T-helper 1 cell treated with Interleukin-12 subunit alpha and Interleukin-12 subunit beta and Interleukin-4 antibody, amounts not matched to agents 30 ng/mL and 1 ng/mL, for 36 hours (primary cell): ENCODE data around the gene ZNRF3. TPM values are rescaled to one million over a fixed set of nuclear protein-coding genes. Genes with fewer than 3 reads are reported as not detected.
"Not testable (repeated sequence)": the region's sequence is repeated elsewhere in the genome, so short reads cannot be mapped to it uniquely, and the experiment has no call there.

Experiments used
- intact Hi-C: fragments of 100-400 bp; cut with micrococcal nuclease; formaldehyde crosslinking; loops from one replicate; pipeline ENCODE4 v1.15.1; 2024
- total RNA-seq: library from RNA; stranded (reverse); gene quantifications from 2 replicates; pipeline ENCODE4 v1.2.3, GENCODE V29; 2022

The ZNRF3 gene
- total RNA-seq, 1 donor from 2014 or later, result 0.64 TPM

- intact Hi-C loops, result no loop called here
Measured at GRCh38 chr22:29081517-29082236, 198.3 kb downstream of the ZNRF3 start.

GRCh38 chr22:29082826-29083545, 199.6 kb downstream of the ZNRF3 start:
- intact Hi-C loops, result no loop called here

GRCh38 chr22:29083576-29083932, 200.2 kb downstream of the ZNRF3 start:
- intact Hi-C loops, result not testable (repeated sequence)

- intact Hi-C loops, result no loop called here
Measured at GRCh38 chr22:29083933-29084591, 200.7 kb downstream of the ZNRF3 start.

GRCh38 chr22:29087012-29087411, 203.6 kb downstream of the ZNRF3 start:
- intact Hi-C loops, result no loop called here

- intact Hi-C loops, result no loop called here
Measured at GRCh38 chr22:29088809-29089208, 205.4 kb downstream of the ZNRF3 start.

- intact Hi-C loops, result no loop called here
Measured at GRCh38 chr22:29089507-29089906, 206.1 kb downstream of the ZNRF3 start.

GRCh38 chr22:29090039-29090438, 206.7 kb downstream of the ZNRF3 start:
- intact Hi-C loops, result no loop called here

- intact Hi-C loops, result no loop called here
Measured at GRCh38 chr22:29092243-29092642, 208.9 kb downstream of the ZNRF3 start.

- intact Hi-C loops, result no loop called here
Measured at GRCh38 chr22:29093030-29093429, 209.7 kb downstream of the ZNRF3 start.

GRCh38 chr22:29093501-29094300, 210.3 kb downstream of the ZNRF3 start:
- intact Hi-C loops, result no loop called here

GRCh38 chr22:29095459-29095858, 212.1 kb downstream of the ZNRF3 start:
- intact Hi-C loops, result no loop called here

GRCh38 chr22:29096736-29097669, 213.6 kb downstream of the ZNRF3 start:
- intact Hi-C loops, result no loop called here

- intact Hi-C loops, result no loop called here
Measured at GRCh38 chr22:29098296-29098695, 214.9 kb downstream of the ZNRF3 start.

- intact Hi-C loops, result no loop called here
Measured at GRCh38 chr22:29102300-29102699, 218.9 kb downstream of the ZNRF3 start.

- intact Hi-C loops, result no loop called here
Measured at GRCh38 chr22:29103121-29103520, 219.7 kb downstream of the ZNRF3 start.

- intact Hi-C loops, result no loop called here
Measured at GRCh38 chr22:29105468-29105867, 222.1 kb downstream of the ZNRF3 start.

- intact Hi-C loops, result no loop called here
Measured at GRCh38 chr22:29106839-29107238, 223.5 kb downstream of the ZNRF3 start.
